NOMO-1 treated with dmso at 0.1 percent for 144 hours (cell line): ENCODE measurements around the gene DOK4.
A peak's percentile ranks its signal among the peaks of the same experiment; 100 is the strongest.

Experiments
- DNase-seq: peaks from one replicate; lab custom pipeline; 2025; ENCODE audit not compliant: unreplicated experiment; lab: John Stamatoyannopoulos, UW

DOK4 gene

DNA sequence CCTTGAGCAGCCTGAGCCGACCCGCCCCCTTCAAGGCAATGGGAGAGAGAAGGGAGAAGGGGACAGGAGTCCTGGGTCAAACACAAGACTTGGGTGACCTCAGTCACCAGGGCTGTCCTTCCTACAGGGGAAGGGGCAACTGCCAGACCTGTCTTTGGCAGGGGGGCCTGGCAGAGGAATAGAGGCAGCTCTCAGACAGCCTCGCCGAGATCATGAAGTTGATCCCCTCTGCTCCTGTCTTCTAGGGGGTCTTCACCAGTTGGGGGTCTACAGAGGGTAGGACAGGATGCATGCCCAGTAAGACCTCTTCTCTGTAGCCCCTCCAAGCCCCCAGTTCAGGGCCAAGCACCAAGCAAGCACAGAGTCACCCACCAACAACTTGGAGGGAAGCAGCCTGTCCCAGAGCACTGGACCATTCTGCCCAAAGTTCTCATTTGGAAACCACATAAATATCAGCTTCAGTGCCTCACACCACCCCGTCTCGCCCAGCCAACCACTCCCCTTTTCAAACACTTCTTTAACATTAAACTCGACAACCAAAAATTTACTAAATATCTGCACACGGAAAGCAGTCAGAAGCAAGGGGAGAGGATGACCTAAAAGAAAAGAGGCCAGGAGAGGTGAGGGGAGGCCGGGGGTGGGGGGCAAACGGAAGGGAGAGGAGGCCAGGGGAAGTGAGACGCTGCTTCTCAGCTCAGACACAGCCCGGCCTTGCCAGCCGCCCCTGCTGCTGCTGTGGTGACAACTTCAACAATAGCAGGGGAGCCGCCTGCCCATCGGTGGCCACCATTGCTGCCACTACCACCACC is 7.7 kb downstream of the DOK4 start:
- DNase-seq = no peak

- no peak for DNase-seq
These were observed 8.6 kb downstream of the DOK4 start for GRCh38 chr16:57477531-57478202.

- no peak for DNase-seq
These were observed 9.5 kb downstream of the DOK4 start for GRCh38 chr16:57476546-57477410.

- peak; percentile 64 for DNase-seq
These were observed 10.5 kb downstream of the DOK4 start for GRCh38 chr16:57475711-57476339.

DNA sequence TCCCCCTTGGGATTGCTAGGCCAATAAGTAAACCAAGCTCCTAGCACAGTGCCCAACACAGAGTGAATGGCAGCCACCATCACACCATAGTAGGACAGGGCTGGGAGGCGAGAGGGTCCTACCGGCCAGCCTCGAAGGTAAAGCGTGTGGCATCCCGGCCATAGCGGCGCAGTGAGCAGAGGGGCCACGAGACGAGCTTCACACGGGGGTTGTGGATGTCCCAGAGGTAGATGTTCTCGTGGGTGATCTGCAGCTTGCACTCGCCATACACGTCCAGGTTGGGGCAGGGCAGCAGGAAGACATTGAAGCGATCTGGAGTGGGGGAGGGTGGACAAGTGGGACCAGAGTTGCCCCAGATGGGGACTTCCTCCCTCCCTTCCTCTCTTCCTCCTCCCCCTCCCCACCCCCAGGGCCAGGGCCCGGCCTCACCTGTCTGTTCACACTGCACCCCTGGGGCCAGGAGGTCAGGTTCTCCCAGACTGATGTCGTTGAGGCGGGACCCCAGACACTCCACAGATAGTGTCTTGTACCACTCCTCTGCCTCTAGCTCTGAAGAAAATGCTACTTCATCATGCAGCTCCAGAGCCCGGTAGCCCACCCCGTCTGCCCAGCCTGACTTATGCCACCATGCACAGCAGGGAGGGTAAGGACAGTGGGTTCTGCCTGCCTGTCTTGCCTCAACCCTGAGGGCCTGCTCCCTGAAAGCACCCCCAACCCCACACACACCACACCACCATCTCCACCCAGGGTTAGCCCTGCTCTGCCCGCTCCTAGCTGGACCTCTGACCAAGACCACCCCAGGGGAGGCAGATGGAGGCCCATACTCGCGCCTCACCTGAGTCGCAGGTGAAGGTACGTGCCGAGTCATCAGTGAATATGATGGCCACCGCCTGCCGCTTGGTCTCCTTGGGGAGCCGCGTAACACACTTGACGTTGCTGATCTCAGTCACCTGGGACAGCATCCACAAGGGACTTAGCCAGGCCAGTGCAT is 11.3 kb downstream of the DOK4 start:
- DNase-seq = no peak

DNA sequence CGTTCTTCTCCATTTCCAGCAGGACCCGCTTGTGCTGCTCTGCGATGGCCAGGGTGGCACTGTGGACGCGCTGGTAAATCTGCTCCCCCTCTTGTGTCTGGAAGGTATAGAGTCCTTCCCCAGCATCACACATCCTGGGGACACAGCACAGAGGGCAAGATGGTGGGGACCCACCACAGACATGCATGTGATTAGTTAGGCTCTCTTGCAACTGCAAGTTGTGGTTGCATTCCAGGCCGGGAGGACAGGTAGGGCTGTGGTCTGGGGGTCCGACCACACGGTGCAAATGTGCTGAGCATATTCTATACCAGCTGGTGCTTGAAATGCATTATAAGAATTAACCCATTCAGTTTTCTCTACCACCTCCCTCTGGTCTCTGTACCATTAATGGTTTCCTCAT is 12.4 kb downstream of the DOK4 start:
- no peak for DNase-seq

DNA sequence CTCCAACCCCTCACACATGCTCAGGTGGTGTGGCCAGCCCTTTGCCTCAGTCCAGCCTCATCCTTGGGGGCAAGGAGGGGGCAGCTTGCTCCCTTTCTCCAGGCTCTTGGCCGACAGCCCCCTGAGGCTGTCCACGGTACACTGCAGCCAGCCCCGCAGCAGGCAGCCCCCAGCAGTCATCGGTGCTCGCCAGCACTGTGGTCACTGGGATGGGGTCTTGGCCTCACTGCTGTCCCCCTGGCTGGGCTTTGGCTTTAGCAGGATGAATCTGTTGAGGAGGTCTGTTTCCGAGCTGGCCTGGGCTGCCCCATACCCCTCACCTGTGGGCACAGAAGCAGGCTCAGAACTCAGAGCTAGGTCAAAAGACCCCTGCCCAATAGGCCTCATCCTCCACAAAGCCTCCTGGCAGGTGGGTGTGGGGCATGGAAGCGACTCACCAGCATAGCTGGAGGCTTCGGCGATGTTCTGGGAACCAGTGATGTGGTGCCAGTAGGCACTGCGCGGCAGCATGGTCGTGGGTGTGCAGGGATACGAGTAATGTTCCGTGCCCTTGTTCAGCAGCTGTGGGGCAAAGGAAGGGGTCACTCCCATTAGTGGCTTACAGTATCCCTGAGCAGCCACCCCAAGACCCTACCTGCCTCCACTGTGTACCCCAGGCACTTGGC is 13.0 kb downstream of the DOK4 start:
- DNase-seq = no peak

DNA sequence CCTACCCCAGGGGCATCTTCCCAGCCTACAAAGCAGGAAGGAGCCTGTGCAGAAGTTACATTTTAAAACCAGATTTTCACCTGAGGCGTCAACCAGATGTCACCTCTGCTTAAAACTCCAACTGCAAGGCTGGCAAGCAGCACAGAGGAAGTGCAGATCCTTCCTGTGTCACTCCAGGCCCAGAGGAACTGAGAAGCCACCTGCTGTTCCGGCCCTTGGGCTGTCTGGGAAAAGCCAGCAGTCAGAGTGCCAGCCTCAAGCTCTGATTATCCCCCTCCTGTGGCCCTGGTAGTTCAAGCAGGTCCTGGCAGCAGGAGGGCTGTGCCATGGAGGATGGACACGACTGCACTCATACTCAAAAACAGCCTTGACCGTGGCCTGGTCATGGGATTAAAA is 13.6 kb downstream of the DOK4 start:
- no peak for DNase-seq

DNA sequence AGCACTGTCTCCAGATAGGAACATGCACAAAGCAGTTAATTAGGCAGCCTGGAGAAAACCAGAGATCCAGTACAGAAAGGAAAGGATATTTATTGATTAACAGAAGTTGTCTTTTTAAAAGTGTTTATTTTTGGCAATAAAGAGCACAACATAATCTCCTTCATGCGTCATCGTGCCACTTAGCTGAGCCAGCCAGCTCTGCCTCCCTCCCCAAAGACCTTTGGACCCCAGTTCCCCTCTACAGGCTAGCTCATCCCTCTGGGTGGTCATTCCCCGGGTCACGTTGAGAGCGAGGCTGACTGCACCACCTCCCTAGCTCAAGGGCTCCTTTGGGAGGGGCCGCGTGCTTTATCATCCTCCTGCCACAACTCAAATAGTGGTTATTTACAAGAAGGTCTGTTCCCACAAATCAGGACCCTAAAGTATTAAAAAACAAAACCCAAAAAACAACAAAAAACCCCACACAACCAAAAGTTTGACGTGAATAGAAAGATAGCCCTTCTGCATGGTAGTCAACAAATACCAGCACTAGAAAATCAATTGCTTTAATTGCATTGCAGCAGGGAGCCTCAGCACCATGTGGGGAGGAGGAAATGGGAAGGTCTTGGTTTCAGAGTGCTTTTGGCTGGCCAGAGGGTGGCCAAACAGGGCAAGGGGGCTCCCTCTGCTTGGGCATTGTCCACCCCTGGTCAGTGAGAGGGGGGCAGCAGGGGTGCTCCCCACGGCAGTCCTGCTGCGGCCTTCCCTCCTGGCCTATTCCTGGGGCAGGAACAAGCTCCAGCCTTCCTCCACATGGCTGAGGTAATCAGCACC is 14.2 kb downstream of the DOK4 start:
- DNase-seq = no peak

- no peak for DNase-seq
These were observed 15.1 kb downstream of the DOK4 start for GRCh38 chr16:57471209-57471608.

- DNase-seq = no peak
These were observed 15.6 kb downstream of the DOK4 start for GRCh38 chr16:57470711-57471110.

GRCh38 chr16:57469917-57470470 is 16.3 kb downstream of the DOK4 start:
- no peak for DNase-seq

GRCh38 chr16:57469046-57469445 is 17.2 kb downstream of the DOK4 start:
- no peak for DNase-seq

DNA sequence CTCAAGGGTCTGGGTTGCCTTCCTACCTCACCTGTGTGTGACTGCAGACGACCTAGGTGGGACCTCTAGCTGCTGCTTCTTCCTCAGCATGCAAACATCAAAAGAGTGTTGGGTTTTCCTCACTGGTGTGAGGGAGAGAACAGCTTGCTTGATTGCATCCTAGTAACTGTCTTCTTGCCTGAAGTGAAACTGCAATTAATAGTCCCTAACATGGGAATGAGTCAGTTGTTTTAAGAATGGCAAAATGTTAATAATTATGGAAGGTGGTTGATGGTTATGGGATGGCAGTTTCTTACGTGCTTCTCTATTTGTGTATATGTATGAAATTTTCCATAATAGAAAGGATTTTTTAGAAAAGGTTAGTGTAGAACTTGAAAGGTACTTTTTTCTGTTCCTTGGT is 17.9 kb downstream of the DOK4 start:
- no peak for DNase-seq

DNA sequence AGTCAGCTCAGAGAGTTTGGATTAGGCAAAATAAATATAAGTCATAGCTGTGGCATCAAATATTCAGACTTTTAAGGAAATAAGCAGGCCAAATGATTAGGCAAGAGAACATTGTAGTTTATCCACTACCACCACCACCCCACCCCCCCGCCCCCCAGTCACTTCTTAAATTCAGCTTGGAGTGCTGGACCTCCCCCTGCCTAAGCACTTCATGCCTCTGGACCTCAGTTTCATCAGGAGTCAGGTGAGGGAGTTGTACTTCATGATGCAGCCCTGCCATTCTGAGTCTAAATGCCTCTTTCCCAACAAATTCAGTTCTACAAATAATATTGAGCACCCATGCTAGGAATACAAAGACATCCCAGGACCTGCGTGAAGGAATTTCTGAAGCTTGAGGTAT is 21.8 kb downstream of the DOK4 start:
- DNase-seq = no peak

DNA sequence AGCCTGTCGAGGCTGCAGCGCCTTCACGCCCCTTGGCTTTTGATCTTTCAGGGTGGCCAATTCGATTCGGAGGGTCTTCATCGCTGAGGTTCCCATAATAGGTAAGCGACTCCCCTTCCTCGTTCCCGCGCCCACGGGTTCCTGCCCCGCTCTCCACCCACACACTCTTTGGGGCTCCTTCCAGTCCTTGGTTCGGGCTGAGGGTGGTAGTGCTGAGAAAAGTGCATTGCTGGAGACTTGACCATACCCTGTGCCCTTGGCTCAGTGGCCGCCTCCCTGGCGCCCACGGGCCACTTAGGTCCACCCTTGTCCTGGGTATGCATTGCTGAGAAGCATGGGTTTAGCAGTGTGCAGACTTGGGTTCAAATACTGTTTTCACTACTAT is 23.3 kb downstream of the DOK4 start:
- no peak for DNase-seq

GRCh38 chr16:57462209-57462977 is 23.9 kb downstream of the DOK4 start, which contains the start of gene POLR2C:
Gene POLR2C (plus strand): TSS chr16:57462679. CDS start chr16:57462725, 46 bp downstream.
- peak; percentile 61 for DNase-seq

GRCh38 chr16:57452021-57452420 is 34.3 kb downstream of the DOK4 start:
- DNase-seq = no peak
